Kidney capillary endothelial cell (primary cell): Measurements from ENCODE around the gene F2RL2.
"Not testable (repeated sequence)": the region's sequence is repeated elsewhere in the genome, so short reads cannot be mapped to it uniquely, and the experiment has no call there.

Source experiments
- DNase-seq: peaks from one replicate; pipeline ENCODE4 v3.0.0-alpha.2; 2018; ENCODE audit warnings: low spot score

Gene F2RL2

GRCh38 chr5:76622076-76622475 lies 1.1 kb downstream of the F2RL2 start:
- no peak for DNase-seq

GRCh38 chr5:76620166-76620565 lies 3.0 kb downstream of the F2RL2 start:
- no peak for DNase-seq

GRCh38 chr5:76617675-76618074 lies 5.5 kb downstream of the F2RL2 start:
- no peak for DNase-seq

GRCh38 chr5:76617229-76617628 lies 6.0 kb downstream of the F2RL2 start:
- DNase-seq = no peak

GRCh38 chr5:76616206-76616605 lies 7.0 kb downstream of the F2RL2 start:
- DNase-seq = no peak

- DNase-seq = no peak
Observed at GRCh38 chr5:76615759-76616158, 7.4 kb downstream of the F2RL2 start.

- DNase-seq = no peak
Observed at GRCh38 chr5:76612942-76613341, 10.3 kb downstream of the F2RL2 start.

- DNase-seq = no peak
Observed at GRCh38 chr5:76610196-76610595, 13.0 kb downstream of the F2RL2 start.

GRCh38 chr5:76608833-76609232 lies 14.4 kb downstream of the F2RL2 start:
- peak; percentile 78 for DNase-seq

- DNase-seq = no peak
Observed at GRCh38 chr5:76607353-76607871, 15.8 kb downstream of the F2RL2 start.

- DNase-seq = no peak
Observed at GRCh38 chr5:76606701-76607100, 16.5 kb downstream of the F2RL2 start.

GRCh38 chr5:76604838-76605237 lies 18.4 kb downstream of the F2RL2 start:
- no peak for DNase-seq

GRCh38 chr5:76603991-76604390 lies 19.2 kb downstream of the F2RL2 start:
- not testable (repeated sequence) for DNase-seq

GRCh38 chr5:76602094-76602726 lies 21.0 kb downstream of the F2RL2 start:
- no peak for DNase-seq

GRCh38 chr5:76601470-76601869 lies 21.7 kb downstream of the F2RL2 start:
- DNase-seq = peak; percentile 58

- DNase-seq = no peak
Observed at GRCh38 chr5:76600716-76601115, 22.5 kb downstream of the F2RL2 start.

GRCh38 chr5:76598531-76598930 lies 24.7 kb downstream of the F2RL2 start:
- no peak for DNase-seq

- no peak for DNase-seq
Observed at GRCh38 chr5:76595755-76596481, 27.3 kb downstream of the F2RL2 start.

GRCh38 chr5:76594107-76594506 lies 29.1 kb downstream of the F2RL2 start:
- DNase-seq = no peak

GRCh38 chr5:76592692-76593091 lies 30.5 kb downstream of the F2RL2 start:
- no peak for DNase-seq

- no peak for DNase-seq
Observed at GRCh38 chr5:76591366-76591765, 31.8 kb downstream of the F2RL2 start.

GRCh38 chr5:76590027-76590426 lies 33.2 kb downstream of the F2RL2 start:
- DNase-seq = no peak

- DNase-seq = no peak
Observed at GRCh38 chr5:76586531-76586930, 36.7 kb downstream of the F2RL2 start.

- no peak for DNase-seq
Observed at GRCh38 chr5:76585783-76586217, 37.4 kb downstream of the F2RL2 start.
